Measurements from ENCODE around the gene BANP.
"Not testable (repeated sequence)": the region's sequence is repeated elsewhere in the genome, so short reads cannot be mapped to it uniquely, and the experiment has no call there.

The BANP gene

GRCh38 chr16:88114541-88115228 lies 163.5 kb downstream of the BANP start:
- not testable (repeated sequence) for H3K4me1 ChIP-seq (ENCODE audit: control insufficient read depth, insufficient read depth, low read length); H3K27ac ChIP-seq (ENCODE audit: low read depth, low read length); H3K9me3 ChIP-seq (ENCODE audit: control insufficient read depth, insufficient read depth, low read length); H3K36me3 ChIP-seq (ENCODE audit: control insufficient read depth, insufficient read depth, low read length); H3K9ac ChIP-seq (ENCODE audit: low read depth, low read length); H3K27me3 ChIP-seq (ENCODE audit: control insufficient read depth, insufficient read depth, low read length); H3K4me3 ChIP-seq (ENCODE audit: low read depth, low read length)

GRCh38 chr16:88116121-88116520 lies 164.9 kb downstream of the BANP start:
- peaks cover 10% of the 10 kb centered on the region; the same call in 1 of the 2 replicates for H3K4me1 ChIP-seq (ENCODE audit: control insufficient read depth, insufficient read depth, low read length)
- H3K27ac ChIP-seq (ENCODE audit: low read depth, low read length): no peak overlapping the region
- H3K9me3 ChIP-seq (ENCODE audit: control insufficient read depth, insufficient read depth, low read length): no peaks in the 10 kb centered on the region
- no peak overlapping the region for H3K4me3 ChIP-seq (ENCODE audit: low read depth, low read length)
- no peaks in the 10 kb centered on the region for H3K27me3 ChIP-seq (ENCODE audit: control insufficient read depth, insufficient read depth, low read length)
- no peaks in the 10 kb centered on the region for H3K36me3 ChIP-seq (ENCODE audit: control insufficient read depth, insufficient read depth, low read length)
- no peak overlapping the region for H3K9ac ChIP-seq (ENCODE audit: low read depth, low read length)

GRCh38 chr16:88117476-88117868 lies 166.2 kb downstream of the BANP start:
- peaks cover 10% of the 10 kb centered on the region; the same call in 1 of the 2 replicates for H3K4me1 ChIP-seq (ENCODE audit: control insufficient read depth, insufficient read depth, low read length)
- no peaks in the 10 kb centered on the region for H3K27me3 ChIP-seq (ENCODE audit: control insufficient read depth, insufficient read depth, low read length)
- H3K27ac ChIP-seq (ENCODE audit: low read depth, low read length): no peak overlapping the region
- no peak overlapping the region for H3K9ac ChIP-seq (ENCODE audit: low read depth, low read length)
- no peak overlapping the region for H3K4me3 ChIP-seq (ENCODE audit: low read depth, low read length)
- no peaks in the 10 kb centered on the region for H3K9me3 ChIP-seq (ENCODE audit: control insufficient read depth, insufficient read depth, low read length)
- H3K36me3 ChIP-seq (ENCODE audit: control insufficient read depth, insufficient read depth, low read length): no peaks in the 10 kb centered on the region

- peak overlapping the region; percentile 95 for H3K27ac ChIP-seq (ENCODE audit: low read depth, low read length)
- H3K27me3 ChIP-seq (ENCODE audit: control insufficient read depth, insufficient read depth, low read length): no peaks in the 10 kb centered on the region
- no peaks in the 10 kb centered on the region for H3K36me3 ChIP-seq (ENCODE audit: control insufficient read depth, insufficient read depth, low read length)
- no peak overlapping the region for H3K4me3 ChIP-seq (ENCODE audit: low read depth, low read length)
- H3K9ac ChIP-seq (ENCODE audit: low read depth, low read length): no peak overlapping the region
- H3K9me3 ChIP-seq (ENCODE audit: control insufficient read depth, insufficient read depth, low read length): no peaks in the 10 kb centered on the region
- H3K4me1 ChIP-seq (ENCODE audit: control insufficient read depth, insufficient read depth, low read length): peaks cover 10% of the 10 kb centered on the region; the same call in 1 of the 2 replicates
Measured at GRCh38 chr16:88118376-88118775, 167.1 kb downstream of the BANP start.

- Histone ChIP-seq H3K27ac (ENCODE audit: low read depth, low read length) (peak overlapping the region; percentile 95), H3K9ac (ENCODE audit: low read depth, low read length) (peak overlapping the region; percentile 40; the same call in 1 of the 2 replicates)
- H3K4me1 ChIP-seq (ENCODE audit: control insufficient read depth, insufficient read depth, low read length); H3K9me3 ChIP-seq (ENCODE audit: control insufficient read depth, insufficient read depth, low read length); H3K27me3 ChIP-seq (ENCODE audit: control insufficient read depth, insufficient read depth, low read length); H3K36me3 ChIP-seq (ENCODE audit: control insufficient read depth, insufficient read depth, low read length); H3K4me3 ChIP-seq (ENCODE audit: low read depth, low read length): not testable (repeated sequence)
Measured at GRCh38 chr16:88118852-88119741, 167.9 kb downstream of the BANP start.

- H3K9ac ChIP-seq (ENCODE audit: low read depth, low read length): not testable (repeated sequence)
Measured at GRCh38 chr16:88119881-88120751, 168.9 kb downstream of the BANP start.

GRCh38 chr16:88120812-88121211 lies 169.6 kb downstream of the BANP start:
- Histone ChIP-seq H3K9ac (ENCODE audit: low read depth, low read length) (no peak overlapping the region), H3K27ac (ENCODE audit: low read depth, low read length) (no peak overlapping the region), H3K4me3 (ENCODE audit: low read depth, low read length) (no peak overlapping the region), H3K4me1 (ENCODE audit: control insufficient read depth, insufficient read depth, low read length) (peaks cover 10% of the 10 kb centered on the region; the same call in 1 of the 2 replicates), H3K9me3 (ENCODE audit: control insufficient read depth, insufficient read depth, low read length) (no peaks in the 10 kb centered on the region), H3K27me3 (ENCODE audit: control insufficient read depth, insufficient read depth, low read length) (no peaks in the 10 kb centered on the region), H3K36me3 (ENCODE audit: control insufficient read depth, insufficient read depth, low read length) (no peaks in the 10 kb centered on the region)

More at GRCh38 chr16:88119881-88120751, 168.9 kb downstream of the BANP start:
- not testable (repeated sequence) for H3K4me3 ChIP-seq (ENCODE audit: low read depth, low read length); H3K9me3 ChIP-seq (ENCODE audit: control insufficient read depth, insufficient read depth, low read length); H3K4me1 ChIP-seq (ENCODE audit: control insufficient read depth, insufficient read depth, low read length); H3K36me3 ChIP-seq (ENCODE audit: control insufficient read depth, insufficient read depth, low read length); H3K27me3 ChIP-seq (ENCODE audit: control insufficient read depth, insufficient read depth, low read length)
- H3K27ac ChIP-seq (ENCODE audit: low read depth, low read length): peak overlapping the region; percentile 95

GRCh38 chr16:88121391-88121790 lies 170.2 kb downstream of the BANP start:
- H3K4me1 ChIP-seq (ENCODE audit: control insufficient read depth, insufficient read depth, low read length); H3K27ac ChIP-seq (ENCODE audit: low read depth, low read length); H3K27me3 ChIP-seq (ENCODE audit: control insufficient read depth, insufficient read depth, low read length); H3K9me3 ChIP-seq (ENCODE audit: control insufficient read depth, insufficient read depth, low read length); H3K36me3 ChIP-seq (ENCODE audit: control insufficient read depth, insufficient read depth, low read length); H3K4me3 ChIP-seq (ENCODE audit: low read depth, low read length); H3K9ac ChIP-seq (ENCODE audit: low read depth, low read length): not testable (repeated sequence)

GRCh38 chr16:88121886-88122580 lies 170.8 kb downstream of the BANP start:
- H3K36me3 ChIP-seq (ENCODE audit: control insufficient read depth, insufficient read depth, low read length): no peaks in the 10 kb centered on the region
- no peak overlapping the region for H3K9ac ChIP-seq (ENCODE audit: low read depth, low read length)
- H3K9me3 ChIP-seq (ENCODE audit: control insufficient read depth, insufficient read depth, low read length): no peaks in the 10 kb centered on the region
- no peaks in the 10 kb centered on the region for H3K27me3 ChIP-seq (ENCODE audit: control insufficient read depth, insufficient read depth, low read length)
- no peak overlapping the region for H3K4me3 ChIP-seq (ENCODE audit: low read depth, low read length)
- no peak overlapping the region for H3K27ac ChIP-seq (ENCODE audit: low read depth, low read length)
- peaks cover 10% of the 10 kb centered on the region; the same call in 1 of the 2 replicates for H3K4me1 ChIP-seq (ENCODE audit: control insufficient read depth, insufficient read depth, low read length)
